ENCODE data around the gene DDR2.

DDR2 gene

DNA sequence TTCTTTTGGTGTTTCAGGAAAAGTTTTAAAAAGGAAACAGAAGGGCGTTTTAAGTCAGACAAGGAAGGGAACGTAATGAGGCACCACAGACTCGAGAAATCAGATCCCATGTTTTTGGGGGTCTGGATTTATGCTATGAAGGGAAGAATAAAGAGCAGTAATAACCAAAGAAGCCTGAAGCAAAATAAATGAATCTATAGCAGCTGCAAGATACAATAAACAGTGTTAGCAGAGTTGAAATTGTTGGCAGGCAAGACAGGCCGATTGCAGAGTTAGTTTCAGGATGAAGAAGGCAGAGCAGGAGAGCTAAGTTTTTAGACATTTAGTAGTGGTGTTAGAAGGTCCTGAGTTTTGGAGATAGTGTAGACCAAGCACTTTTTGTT is 425 bp downstream of the DDR2 start:
- no peaks in the 10 kb centered on the region for H3K9me3 ChIP-seq (ENCODE audit: control insufficient read depth, insufficient read depth, low read length)
- H3K4me3 ChIP-seq (ENCODE audit: low read depth, low read length) = no peak overlapping the region
- no peaks in the 10 kb centered on the region for H3K4me1 ChIP-seq (ENCODE audit: control insufficient read depth, insufficient read depth, low read length)
- H3K36me3 ChIP-seq (ENCODE audit: control insufficient read depth, insufficient read depth, low read length) = no peaks in the 10 kb centered on the region
- H3K27me3 ChIP-seq (ENCODE audit: control insufficient read depth, insufficient read depth, low read length) = no peaks in the 10 kb centered on the region
- no peak overlapping the region for H3K9ac ChIP-seq (ENCODE audit: low read depth, low read length)

GRCh38 chr1:162633081-162633762 is 958 bp downstream of the DDR2 start:
- Histone ChIP-seq H3K4me3 (ENCODE audit: low read depth, low read length) (no peak overlapping the region), H3K36me3 (ENCODE audit: control insufficient read depth, insufficient read depth, low read length) (no peaks in the 10 kb centered on the region), H3K4me1 (ENCODE audit: control insufficient read depth, insufficient read depth, low read length) (no peaks in the 10 kb centered on the region), H3K9ac (ENCODE audit: low read depth, low read length) (no peak overlapping the region), H3K27me3 (ENCODE audit: control insufficient read depth, insufficient read depth, low read length) (no peaks in the 10 kb centered on the region), H3K9me3 (ENCODE audit: control insufficient read depth, insufficient read depth, low read length) (no peaks in the 10 kb centered on the region)

GRCh38 chr1:162635418-162635817 is 3.2 kb downstream of the DDR2 start:
- no peak overlapping the region for H3K9ac ChIP-seq (ENCODE audit: low read depth, low read length)
- H3K4me1 ChIP-seq (ENCODE audit: control insufficient read depth, insufficient read depth, low read length) = no peaks in the 10 kb centered on the region
- no peak overlapping the region for H3K4me3 ChIP-seq (ENCODE audit: low read depth, low read length)
- H3K27me3 ChIP-seq (ENCODE audit: control insufficient read depth, insufficient read depth, low read length) = no peaks in the 10 kb centered on the region
- no peaks in the 10 kb centered on the region for H3K9me3 ChIP-seq (ENCODE audit: control insufficient read depth, insufficient read depth, low read length)
- no peaks in the 10 kb centered on the region for H3K36me3 ChIP-seq (ENCODE audit: control insufficient read depth, insufficient read depth, low read length)

GRCh38 chr1:162639718-162640117 is 7.5 kb downstream of the DDR2 start:
- H3K4me3 ChIP-seq (ENCODE audit: low read depth, low read length) = no peak overlapping the region
- no peaks in the 10 kb centered on the region for H3K36me3 ChIP-seq (ENCODE audit: control insufficient read depth, insufficient read depth, low read length)
- H3K9me3 ChIP-seq (ENCODE audit: control insufficient read depth, insufficient read depth, low read length) = no peaks in the 10 kb centered on the region
- H3K9ac ChIP-seq (ENCODE audit: low read depth, low read length) = no peak overlapping the region
- no peaks in the 10 kb centered on the region for H3K27me3 ChIP-seq (ENCODE audit: control insufficient read depth, insufficient read depth, low read length)
- H3K4me1 ChIP-seq (ENCODE audit: control insufficient read depth, insufficient read depth, low read length) = no peaks in the 10 kb centered on the region

GRCh38 chr1:162641114-162641513 is 8.8 kb downstream of the DDR2 start:
- Histone ChIP-seq H3K4me3 (ENCODE audit: low read depth, low read length) (no peak overlapping the region), H3K36me3 (ENCODE audit: control insufficient read depth, insufficient read depth, low read length) (no peaks in the 10 kb centered on the region), H3K9me3 (ENCODE audit: control insufficient read depth, insufficient read depth, low read length) (no peaks in the 10 kb centered on the region), H3K9ac (ENCODE audit: low read depth, low read length) (no peak overlapping the region), H3K27me3 (ENCODE audit: control insufficient read depth, insufficient read depth, low read length) (no peaks in the 10 kb centered on the region), H3K4me1 (ENCODE audit: control insufficient read depth, insufficient read depth, low read length) (no peaks in the 10 kb centered on the region)

- H3K9me3 ChIP-seq (ENCODE audit: control insufficient read depth, insufficient read depth, low read length) = no peaks in the 10 kb centered on the region
- no peaks in the 10 kb centered on the region for H3K27me3 ChIP-seq (ENCODE audit: control insufficient read depth, insufficient read depth, low read length)
- no peaks in the 10 kb centered on the region for H3K36me3 ChIP-seq (ENCODE audit: control insufficient read depth, insufficient read depth, low read length)
- no peak overlapping the region for H3K9ac ChIP-seq (ENCODE audit: low read depth, low read length)
- H3K4me1 ChIP-seq (ENCODE audit: control insufficient read depth, insufficient read depth, low read length) = no peaks in the 10 kb centered on the region
- H3K4me3 ChIP-seq (ENCODE audit: low read depth, low read length) = no peak overlapping the region
These were observed 12.7 kb downstream of the DDR2 start for GRCh38 chr1:162644986-162645314.

- Histone ChIP-seq H3K36me3 (ENCODE audit: control insufficient read depth, insufficient read depth, low read length) (no peaks in the 10 kb centered on the region), H3K4me1 (ENCODE audit: control insufficient read depth, insufficient read depth, low read length) (no peaks in the 10 kb centered on the region), H3K27me3 (ENCODE audit: control insufficient read depth, insufficient read depth, low read length) (no peaks in the 10 kb centered on the region), H3K4me3 (ENCODE audit: low read depth, low read length) (no peak overlapping the region), H3K9ac (ENCODE audit: low read depth, low read length) (no peak overlapping the region), H3K9me3 (ENCODE audit: control insufficient read depth, insufficient read depth, low read length) (no peaks in the 10 kb centered on the region)
These were observed 13.4 kb downstream of the DDR2 start for GRCh38 chr1:162645666-162646065.

DNA sequence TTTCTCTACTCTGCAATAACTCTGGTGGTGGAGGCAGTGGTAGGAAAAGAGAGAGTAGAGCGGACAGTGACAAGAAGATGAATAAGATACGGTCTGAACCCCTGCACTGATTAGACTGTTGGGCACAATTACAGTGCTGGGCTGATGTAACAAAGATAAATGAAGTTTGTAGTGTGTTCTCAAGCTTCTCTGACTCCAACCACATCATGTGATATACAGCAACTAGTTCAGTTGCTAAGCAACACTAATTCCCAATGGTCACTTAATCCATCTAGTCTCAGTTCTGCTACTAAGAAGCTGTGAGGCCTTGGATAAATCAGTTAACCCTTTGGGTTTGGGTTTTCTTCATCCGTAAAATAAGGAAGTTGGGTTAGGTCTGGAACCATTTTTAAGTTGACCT is 17.3 kb downstream of the DDR2 start:
- no peaks in the 10 kb centered on the region for H3K27me3 ChIP-seq (ENCODE audit: control insufficient read depth, insufficient read depth, low read length)
- no peak overlapping the region for H3K9ac ChIP-seq (ENCODE audit: low read depth, low read length)
- no peaks in the 10 kb centered on the region for H3K9me3 ChIP-seq (ENCODE audit: control insufficient read depth, insufficient read depth, low read length)
- H3K4me3 ChIP-seq (ENCODE audit: low read depth, low read length) = no peak overlapping the region
- no peaks in the 10 kb centered on the region for H3K36me3 ChIP-seq (ENCODE audit: control insufficient read depth, insufficient read depth, low read length)
- no peaks in the 10 kb centered on the region for H3K4me1 ChIP-seq (ENCODE audit: control insufficient read depth, insufficient read depth, low read length)

- Histone ChIP-seq H3K9me3 (ENCODE audit: control insufficient read depth, insufficient read depth, low read length) (no peaks in the 10 kb centered on the region), H3K27me3 (ENCODE audit: control insufficient read depth, insufficient read depth, low read length) (no peaks in the 10 kb centered on the region), H3K4me1 (ENCODE audit: control insufficient read depth, insufficient read depth, low read length) (no peaks in the 10 kb centered on the region), H3K9ac (ENCODE audit: low read depth, low read length) (no peak overlapping the region), H3K4me3 (ENCODE audit: low read depth, low read length) (no peak overlapping the region), H3K36me3 (ENCODE audit: control insufficient read depth, insufficient read depth, low read length) (no peaks in the 10 kb centered on the region)
These were observed 22.8 kb downstream of the DDR2 start for GRCh38 chr1:162654915-162655620.

GRCh38 chr1:162656266-162656665 is 24.0 kb downstream of the DDR2 start:
- H3K9me3 ChIP-seq (ENCODE audit: control insufficient read depth, insufficient read depth, low read length) = no peaks in the 10 kb centered on the region
- no peaks in the 10 kb centered on the region for H3K36me3 ChIP-seq (ENCODE audit: control insufficient read depth, insufficient read depth, low read length)
- H3K27me3 ChIP-seq (ENCODE audit: control insufficient read depth, insufficient read depth, low read length) = no peaks in the 10 kb centered on the region
- no peak overlapping the region for H3K4me3 ChIP-seq (ENCODE audit: low read depth, low read length)
- no peaks in the 10 kb centered on the region for H3K4me1 ChIP-seq (ENCODE audit: control insufficient read depth, insufficient read depth, low read length)
- no peak overlapping the region for H3K9ac ChIP-seq (ENCODE audit: low read depth, low read length)

- no peak overlapping the region for H3K4me3 ChIP-seq (ENCODE audit: low read depth, low read length)
- no peaks in the 10 kb centered on the region for H3K27me3 ChIP-seq (ENCODE audit: control insufficient read depth, insufficient read depth, low read length)
- no peaks in the 10 kb centered on the region for H3K36me3 ChIP-seq (ENCODE audit: control insufficient read depth, insufficient read depth, low read length)
- H3K9me3 ChIP-seq (ENCODE audit: control insufficient read depth, insufficient read depth, low read length) = no peaks in the 10 kb centered on the region
- H3K4me1 ChIP-seq (ENCODE audit: control insufficient read depth, insufficient read depth, low read length) = peaks cover 3% of the 10 kb centered on the region
- H3K9ac ChIP-seq (ENCODE audit: low read depth, low read length) = no peak overlapping the region
These were observed 28.3 kb downstream of the DDR2 start for GRCh38 chr1:162660574-162660973.

GRCh38 chr1:162661336-162661735 is 29.1 kb downstream of the DDR2 start:
- no peaks in the 10 kb centered on the region for H3K36me3 ChIP-seq (ENCODE audit: control insufficient read depth, insufficient read depth, low read length)
- no peaks in the 10 kb centered on the region for H3K27me3 ChIP-seq (ENCODE audit: control insufficient read depth, insufficient read depth, low read length)
- H3K9ac ChIP-seq (ENCODE audit: low read depth, low read length) = no peak overlapping the region
- no peaks in the 10 kb centered on the region for H3K9me3 ChIP-seq (ENCODE audit: control insufficient read depth, insufficient read depth, low read length)
- H3K4me3 ChIP-seq (ENCODE audit: low read depth, low read length) = no peak overlapping the region
- H3K4me1 ChIP-seq (ENCODE audit: control insufficient read depth, insufficient read depth, low read length) = peaks cover 6% of the 10 kb centered on the region
